CD4-positive, alpha-beta T cell (primary cell): ENCODE results near the gene WIPF1. TPM values are rescaled to one million over a fixed set of nuclear protein-coding genes. Genes with fewer than 3 reads are reported as not detected.

Experiments
- ATAC-seq: fragments of 200-7000 bp; cut with Tn5 transposase; one replicate; pipeline ENCODE4 v1.10.0; 2022; ENCODE audit warnings: mild to moderate bottlenecking; ENCODE audit not compliant: poor library complexity
- CTCF ChIA-PET: fragments of 350-600 bp; sonication (Branson Sonifier 250); formaldehyde crosslinking; loops from one replicate; lab custom pipeline; 2021; ENCODE audit warnings: antibody characterized with exemption, inconsistent platforms; lab: Charles Lee
- POLR2A ChIA-PET: fragments of 350-600 bp; sonication (Branson Sonifier 250); formaldehyde crosslinking; loops from one replicate; lab custom pipeline; 2021; ENCODE audit warnings: antibody characterized with exemption, inconsistent platforms; lab: Charles Lee
- DNase-seq, 14 experiments: peaks; one replicate each; pipeline ENCODE4 v3.0.0-alpha.2; 2013 to 2020; ENCODE audit warnings: mixed read lengths in 2 of 14
- H3K27ac ChIP-seq, 2 donors: one replicate each; pipeline versions ENCODE4 v1.5.1 to v1.7.0; 2013; ENCODE audit warnings: low read length in 2 of 2, low read depth in 1 of 2, mild to moderate bottlenecking in 1 of 2
- H3K27me3 ChIP-seq, 2 experiments: 1 replicate in 1 of 2; 2 replicates in 1 of 2; pipeline versions ENCODE4 v1.6.1 to v1.7.0; 2013; ENCODE audit warnings: low read length in 2 of 2, control low read depth in 1 of 2, mild to moderate bottlenecking in 1 of 2, moderate library complexity in 1 of 2; ENCODE audit not compliant: insufficient read depth in 2 of 2, control insufficient read depth in 1 of 2
- H3K36me3 ChIP-seq: one replicate; pipeline ENCODE4 v1.6.1; 2013; ENCODE audit warnings: low read length, control low read depth; ENCODE audit not compliant: insufficient read depth
- H3K4me1 ChIP-seq: one replicate; pipeline ENCODE4 v1.6.1; 2013; ENCODE audit warnings: low read length, control low read depth; ENCODE audit not compliant: insufficient read depth
- H3K4me3 ChIP-seq: one replicate; pipeline ENCODE4 v1.5.1; 2013; ENCODE audit warnings: mild to moderate bottlenecking, low read length, moderate library complexity
- H3K9me3 ChIP-seq, 2 experiments: 1 replicate in 1 of 2; 2 replicates in 1 of 2; pipeline versions ENCODE4 v1.6.1 to v1.7.0; 2013; ENCODE audit warnings: low read length in 2 of 2, mild to moderate bottlenecking in 2 of 2, control low read depth in 1 of 2, moderate library complexity in 1 of 2; ENCODE audit not compliant: control insufficient read depth in 1 of 2, insufficient read depth in 1 of 2
- H3K27ac Mint-ChIP-seq: one replicate; pipeline ENCODE4 v1.8.0; 2020; ENCODE audit warnings: mixed read lengths
- H3K27me3 Mint-ChIP-seq: one replicate; pipeline ENCODE4 v1.8.0; 2021; ENCODE audit warnings: mixed read lengths
- H3K36me3 Mint-ChIP-seq: one replicate; pipeline ENCODE4 v1.8.0; 2021; ENCODE audit warnings: low read depth, mixed read lengths
- H3K4me1 Mint-ChIP-seq: one replicate; pipeline ENCODE4 v1.8.0; 2021; ENCODE audit warnings: low read depth, mixed read lengths
- H3K4me3 Mint-ChIP-seq: one replicate; pipeline ENCODE4 v1.8.0; 2020; ENCODE audit warnings: mild to moderate bottlenecking, mixed read lengths
- H3K9me3 Mint-ChIP-seq: one replicate; pipeline ENCODE4 v1.8.0; 2020; ENCODE audit warnings: mixed read lengths
- intact Hi-C, 2 experiments: fragments of 100-400 bp; cut with DNase I in 1 of 2; cut with micrococcal nuclease in 1 of 2; formaldehyde crosslinking; loops; one replicate each; pipeline versions ENCODE4 v1.15.1 to v1.9.0; 2023 to 2025; cut with DNase I, micrococcal nuclease
- total RNA-seq, 174 experiments: library from RNA in 2 of 174; stranded (reverse) in 2 of 174; gene quantifications; one replicate each; pipeline ENCODE4 v1.2.3 and lab custom pipeline; 2021 to 2026
- TF ChIP-seq, protein P1 (sequence below): fragments of 200-600 bp; IDR thresholded peaks from one replicate; pipeline ENCODE4 v1.8.0; 2022; ENCODE audit warnings: antibody characterized with exemption, mild to moderate bottlenecking

Gene WIPF1
- total RNA-seq, 2 experiments from 2014 or later, result 237 to 264 TPM

- no peaks in the 10 kb centered on the region for H3K9me3 ChIP-seq
- H3K4me3 ChIP-seq, result no peak overlapping the region
- peaks cover 34% of the 10 kb centered on the region for H3K36me3 Mint-ChIP-seq
- POLR2A ChIA-PET, result interaction anchor here (0.6 kb wide), 1 partner anchor 40 kb away, joined by 4 read pairs; no protein-coding TSS in a partner anchor
- peak overlapping the region; percentile 26 to 79 for H3K27ac ChIP-seq
- DNase-seq (no peak), ATAC-seq (no peak)
- peaks cover 21% of the 10 kb centered on the region for H3K4me1 ChIP-seq
- H3K4me3 Mint-ChIP-seq, result peak overlapping the region; percentile 94
- peaks cover 2% of the 10 kb centered on the region for H3K36me3 ChIP-seq
- H3K27me3 ChIP-seq, result no peaks in the 10 kb centered on the region
- CTCF ChIA-PET, result interaction anchor here (0.6 to 2.3 kb wide), 7 partner anchors 13 to 64 kb away, joined by 3 to 6 read pairs (median 4); no protein-coding TSS in a partner anchor
- TF ChIP-seq, protein P1, sequence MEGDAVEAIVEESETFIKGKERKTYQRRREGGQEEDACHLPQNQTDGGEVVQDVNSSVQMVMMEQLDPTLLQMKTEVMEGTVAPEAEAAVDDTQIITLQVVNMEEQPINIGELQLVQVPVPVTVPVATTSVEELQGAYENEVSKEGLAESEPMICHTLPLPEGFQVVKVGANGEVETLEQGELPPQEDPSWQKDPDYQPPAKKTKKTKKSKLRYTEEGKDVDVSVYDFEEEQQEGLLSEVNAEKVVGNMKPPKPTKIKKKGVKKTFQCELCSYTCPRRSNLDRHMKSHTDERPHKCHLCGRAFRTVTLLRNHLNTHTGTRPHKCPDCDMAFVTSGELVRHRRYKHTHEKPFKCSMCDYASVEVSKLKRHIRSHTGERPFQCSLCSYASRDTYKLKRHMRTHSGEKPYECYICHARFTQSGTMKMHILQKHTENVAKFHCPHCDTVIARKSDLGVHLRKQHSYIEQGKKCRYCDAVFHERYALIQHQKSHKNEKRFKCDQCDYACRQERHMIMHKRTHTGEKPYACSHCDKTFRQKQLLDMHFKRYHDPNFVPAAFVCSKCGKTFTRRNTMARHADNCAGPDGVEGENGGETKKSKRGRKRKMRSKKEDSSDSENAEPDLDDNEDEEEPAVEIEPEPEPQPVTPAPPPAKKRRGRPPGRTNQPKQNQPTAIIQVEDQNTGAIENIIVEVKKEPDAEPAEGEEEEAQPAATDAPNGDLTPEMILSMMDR, result no peak
- intact Hi-C loops, result loop anchor here (2.0 kb wide), 2 partner anchors 39 to 47 kb away; partner anchors contain the start of gene WIPF1 (in 1 of the 2)
- H3K27me3 Mint-ChIP-seq, result no peaks in the 10 kb centered on the region
- no peaks in the 10 kb centered on the region for H3K9me3 Mint-ChIP-seq
- H3K27ac Mint-ChIP-seq, result peak overlapping the region; percentile 95
- H3K4me1 Mint-ChIP-seq, result peaks cover 53% of the 10 kb centered on the region
These were observed 38.3 kb upstream of the WIPF1 start for GRCh38 chr2:174635776-174636404.

DNA sequence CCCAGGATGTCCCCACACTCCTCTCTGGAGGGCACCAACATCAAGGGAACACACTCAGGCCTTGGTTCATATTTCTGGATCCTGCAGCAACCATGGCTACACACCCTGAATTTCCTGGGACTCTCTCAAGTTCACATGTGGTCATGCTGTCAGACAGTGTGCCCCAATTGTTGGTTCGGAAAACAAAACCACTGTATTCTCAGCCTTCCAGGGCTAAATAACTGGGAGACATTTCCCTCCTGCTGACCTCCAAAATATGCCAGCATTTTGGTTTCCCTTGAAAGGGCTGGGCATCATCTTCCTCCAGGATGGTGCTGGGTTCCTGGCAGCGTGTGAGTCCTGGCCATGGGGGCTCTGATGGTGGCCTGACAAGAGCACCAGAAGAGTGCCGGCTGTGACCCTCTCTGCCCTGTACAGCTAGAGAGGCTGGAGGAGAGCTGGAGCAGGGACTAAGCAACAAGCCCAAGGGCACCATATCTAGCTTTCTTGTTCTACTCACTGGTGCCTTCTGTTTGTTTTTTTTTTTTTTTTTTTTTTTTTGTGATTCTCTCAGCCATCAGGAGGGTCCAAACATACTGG, 37.5 kb upstream of the WIPF1 start:
- no peaks in the 10 kb centered on the region for H3K27me3 ChIP-seq
- H3K4me1 Mint-ChIP-seq, result peaks cover 61% of the 10 kb centered on the region
- peak in 3 of 14 experiments; percentile 24 to 68 (median 27) for DNase-seq
- H3K9me3 Mint-ChIP-seq, result no peaks in the 10 kb centered on the region
- POLR2A ChIA-PET, result interaction anchor here (0.7 to 4.9 kb wide), 11 partner anchors 12 to 142 kb away, joined by 3 to 54 read pairs (median 6); partner anchors contain the start of gene WIPF1
- CTCF ChIA-PET, result interaction anchor here (0.8 to 2.3 kb wide), 5 partner anchors 9 to 49 kb away, joined by 3 to 6 read pairs (median 4); no protein-coding TSS in a partner anchor
- peaks cover 42% of the 10 kb centered on the region for H3K36me3 Mint-ChIP-seq
- peak overlapping the region; percentile 77 to 79 for H3K27ac ChIP-seq
- peaks cover 28% of the 10 kb centered on the region for H3K4me1 ChIP-seq
- peak overlapping the region; percentile 94 for H3K4me3 Mint-ChIP-seq
- intact Hi-C loops, result loop anchor here (2.0 kb wide), 2 partner anchors 38 to 48 kb away; partner anchors contain the start of gene WIPF1 (in 1 of the 2)
- H3K27me3 Mint-ChIP-seq, result no peaks in the 10 kb centered on the region
- H3K36me3 ChIP-seq, result peaks cover 10% of the 10 kb centered on the region
- H3K27ac Mint-ChIP-seq, result peak overlapping the region; percentile 95
- H3K9me3 ChIP-seq, result no peaks in the 10 kb centered on the region
- H3K4me3 ChIP-seq, result peak overlapping the region; percentile 73
- TF ChIP-seq, protein P1, result peak; percentile 16
- ATAC-seq, result no peak

DNA sequence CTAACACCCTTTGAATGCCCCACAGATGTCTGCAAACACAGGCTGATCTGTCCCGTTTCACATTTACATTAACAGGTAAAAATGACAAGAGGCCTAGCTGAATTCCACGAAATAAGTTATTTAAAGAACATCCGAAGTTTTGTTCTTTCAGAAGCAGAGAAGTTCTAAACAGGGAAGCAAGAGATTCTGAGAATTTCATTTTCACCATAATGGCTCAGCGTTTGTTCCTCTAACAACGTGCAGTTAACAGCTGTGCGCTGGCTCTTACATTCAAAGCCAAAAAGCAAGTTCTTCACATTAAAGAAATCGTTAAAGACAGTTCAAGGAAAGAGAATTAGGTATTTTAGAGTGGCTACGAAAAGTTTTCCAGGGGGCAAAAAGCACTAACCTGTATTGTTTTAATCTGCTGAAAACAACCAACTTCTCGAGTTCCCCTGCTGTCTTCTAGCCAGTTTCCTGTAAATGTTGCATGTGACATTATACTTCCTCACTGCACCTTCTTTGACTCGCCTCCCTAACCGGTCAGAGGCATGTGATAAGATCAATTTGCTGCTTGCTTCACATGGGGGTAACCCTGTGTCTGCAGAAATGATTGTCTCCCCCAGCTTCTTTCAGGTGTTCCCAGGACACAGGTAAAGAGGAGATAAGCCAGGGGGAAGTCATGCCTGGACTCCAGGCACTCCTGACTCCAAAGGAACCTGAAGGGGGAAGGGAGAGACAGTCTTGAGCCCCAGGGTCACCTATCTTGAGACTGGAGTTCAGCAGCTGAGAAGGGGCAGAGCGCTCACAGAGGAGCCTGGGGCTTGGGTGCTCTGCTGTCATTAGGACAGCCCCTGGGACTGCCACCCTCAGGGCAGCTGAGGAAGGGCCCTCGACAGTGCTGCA, 36.8 kb upstream of the WIPF1 start:
- ChIA-PET POLR2A (interaction anchor here (0.7 to 4.9 kb wide), 15 partner anchors 9 to 141 kb away, joined by 3 to 54 read pairs (median 6); partner anchors contain the start of gene WIPF1), CTCF (interaction anchor here (0.8 to 2.3 kb wide), 7 partner anchors 8 to 56 kb away, joined by 3 to 8 read pairs (median 4); no protein-coding TSS in a partner anchor)
- ATAC-seq, result peak; percentile 67
- Mint-ChIP-seq H3K9me3 (no peaks in the 10 kb centered on the region), H3K4me3 (peak overlapping the region; percentile 94), H3K27me3 (no peaks in the 10 kb centered on the region), H3K27ac (peak overlapping the region; percentile 95), H3K36me3 (peaks cover 49% of the 10 kb centered on the region), H3K4me1 (peaks cover 68% of the 10 kb centered on the region)
- TF ChIP-seq, protein P1, result no peak
- peak overlapping the region; percentile 73 for H3K4me3 ChIP-seq
- peaks cover 17% of the 10 kb centered on the region for H3K36me3 ChIP-seq
- peak in 13 of 14 experiments; percentile 11 to 80 (median 41) for DNase-seq
- no peaks in the 10 kb centered on the region for H3K9me3 ChIP-seq
- intact Hi-C loops, result loop anchor here (2.0 to 5.0 kb wide), 4 partner anchors 38 to 57 kb away; partner anchors contain the start of gene WIPF1 (in 1 of the 2)
- peak overlapping the region; percentile 77 to 79 for H3K27ac ChIP-seq
- no peaks in the 10 kb centered on the region for H3K27me3 ChIP-seq
- H3K4me1 ChIP-seq, result peaks cover 32% of the 10 kb centered on the region
